GM18511 (cell line): Measurements from ENCODE around the gene ZBTB26.
"Not testable (repeated sequence)": the region's sequence is repeated elsewhere in the genome, so short reads cannot be mapped to it uniquely, and the experiment has no call there.

Source experiments
- ATAC-seq: cut with Tn5 transposase; IDR thresholded peaks from one replicate; pipeline ENCODE4 v1.9.1; 2021; ENCODE audit warnings: mild to moderate bottlenecking, moderate library complexity; ENCODE audit not compliant: unreplicated experiment

The ZBTB26 gene

DNA sequence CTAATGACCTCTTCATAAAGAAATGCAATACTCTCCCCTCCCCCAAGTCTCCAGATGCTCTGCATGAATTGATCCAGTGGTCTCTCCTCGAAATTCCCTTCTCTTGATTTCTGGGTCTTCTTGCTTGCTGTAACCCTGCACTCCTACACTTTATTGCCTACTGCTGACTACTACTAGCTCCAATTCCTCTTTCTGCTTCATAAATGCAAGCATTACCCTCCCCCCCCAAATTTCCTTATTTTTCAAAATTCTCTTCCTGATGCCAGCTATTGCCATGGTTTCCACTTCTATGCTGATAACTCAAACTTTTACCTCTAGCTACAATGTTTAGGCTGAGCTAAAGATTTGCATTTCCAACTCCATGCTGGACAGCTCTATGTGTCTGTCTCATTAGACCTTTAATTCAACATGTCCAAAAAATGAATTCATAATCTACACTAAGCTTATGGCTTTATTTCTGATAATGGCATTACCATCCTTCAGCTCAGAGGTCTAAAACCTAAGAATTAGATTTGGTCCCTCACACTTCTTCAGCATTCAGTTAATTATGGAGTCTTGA lies 1.4 kb downstream of the ZBTB26 start:
- ATAC-seq: no peak

DNA sequence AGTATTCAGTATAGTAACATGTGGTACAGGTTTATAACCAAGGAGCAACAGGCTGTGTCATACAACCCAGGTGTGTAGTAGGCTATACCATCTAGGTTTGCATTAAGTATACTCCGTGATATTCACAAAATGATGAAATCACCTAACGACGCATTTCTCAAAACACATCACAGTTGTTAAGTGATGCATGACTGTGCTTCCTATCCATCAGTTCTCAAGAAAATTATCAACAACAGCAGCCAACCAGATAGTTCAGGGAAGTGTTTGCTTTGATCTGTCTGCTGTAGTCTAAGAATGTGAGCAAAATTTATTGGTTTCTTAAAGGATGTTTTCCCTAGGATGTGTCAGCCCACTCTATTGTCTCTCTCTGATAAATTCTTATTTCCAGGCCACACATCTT lies 7.4 kb downstream of the ZBTB26 start:
- no peak for ATAC-seq

DNA sequence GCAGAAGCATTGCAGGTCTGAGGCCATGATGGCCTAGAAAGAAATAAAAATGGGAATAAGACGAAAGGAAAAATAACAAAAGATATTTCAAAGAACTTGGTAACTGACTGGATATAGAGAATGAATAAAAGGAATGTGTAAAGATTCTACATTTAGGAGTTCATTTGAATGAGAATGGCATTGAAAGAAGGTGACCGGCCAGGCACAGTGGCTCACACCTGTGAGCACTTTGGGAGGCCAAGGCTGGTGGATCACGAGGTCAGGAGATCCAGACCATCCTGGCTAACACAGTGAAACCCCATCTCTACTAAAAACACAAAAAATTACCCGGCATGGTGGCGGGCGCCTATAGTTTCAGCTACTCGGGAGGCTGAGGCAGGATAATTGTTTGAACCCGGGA lies 8.6 kb downstream of the ZBTB26 start:
- no peak for ATAC-seq

DNA sequence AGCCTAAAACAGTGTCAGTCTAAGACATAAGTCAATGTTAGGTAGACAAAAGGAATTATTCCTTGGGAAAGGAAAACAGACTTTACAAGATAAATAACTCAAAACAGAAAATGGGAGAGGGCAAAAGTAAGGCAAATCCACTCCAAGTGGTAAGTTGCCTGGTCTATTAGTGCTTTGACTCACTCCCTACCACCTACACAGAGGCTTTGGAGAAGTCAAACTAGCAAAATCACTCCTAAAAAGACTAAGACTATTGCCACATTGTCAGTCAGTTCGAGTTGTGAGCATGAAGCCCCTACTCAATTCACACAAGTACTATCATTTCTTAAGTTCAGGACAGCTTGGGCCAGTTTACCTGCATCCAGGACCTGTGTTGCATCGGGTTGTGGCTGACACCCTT lies 13.0 kb downstream of the ZBTB26 start:
- no peak for ATAC-seq

GRCh38 chr9:122912964-122913673 lies 18.2 kb downstream of the ZBTB26 start, which contains the start of gene ZBTB6:
TSS of gene ZBTB6 (minus strand) at chr9:122913323. CDS start at chr9:122912072, 1,251 bp downstream.
- peak; percentile 97 for ATAC-seq

GRCh38 chr9:122912671-122912963 lies 18.7 kb downstream of the ZBTB26 start:
- no peak for ATAC-seq

DNA sequence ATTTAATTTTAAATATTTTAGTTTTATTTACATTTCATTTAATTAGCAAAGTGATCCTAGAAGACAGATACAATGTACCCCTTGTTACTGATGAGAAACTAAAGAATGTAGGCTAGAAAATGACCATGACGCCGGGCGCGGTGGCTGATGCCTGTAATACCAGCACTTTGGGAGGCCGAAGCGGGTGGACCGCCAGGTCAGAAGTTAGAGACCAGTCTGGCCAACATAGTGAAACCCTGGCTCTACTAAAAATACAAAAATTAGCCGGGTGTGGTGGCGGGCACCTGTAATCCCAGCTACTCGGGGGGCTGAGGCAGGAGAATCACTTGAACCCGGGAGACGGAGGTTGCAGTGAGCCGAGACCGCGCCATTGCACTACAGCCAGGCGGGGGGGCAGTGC lies 25.2 kb downstream of the ZBTB26 start:
- ATAC-seq: not testable (repeated sequence)

DNA sequence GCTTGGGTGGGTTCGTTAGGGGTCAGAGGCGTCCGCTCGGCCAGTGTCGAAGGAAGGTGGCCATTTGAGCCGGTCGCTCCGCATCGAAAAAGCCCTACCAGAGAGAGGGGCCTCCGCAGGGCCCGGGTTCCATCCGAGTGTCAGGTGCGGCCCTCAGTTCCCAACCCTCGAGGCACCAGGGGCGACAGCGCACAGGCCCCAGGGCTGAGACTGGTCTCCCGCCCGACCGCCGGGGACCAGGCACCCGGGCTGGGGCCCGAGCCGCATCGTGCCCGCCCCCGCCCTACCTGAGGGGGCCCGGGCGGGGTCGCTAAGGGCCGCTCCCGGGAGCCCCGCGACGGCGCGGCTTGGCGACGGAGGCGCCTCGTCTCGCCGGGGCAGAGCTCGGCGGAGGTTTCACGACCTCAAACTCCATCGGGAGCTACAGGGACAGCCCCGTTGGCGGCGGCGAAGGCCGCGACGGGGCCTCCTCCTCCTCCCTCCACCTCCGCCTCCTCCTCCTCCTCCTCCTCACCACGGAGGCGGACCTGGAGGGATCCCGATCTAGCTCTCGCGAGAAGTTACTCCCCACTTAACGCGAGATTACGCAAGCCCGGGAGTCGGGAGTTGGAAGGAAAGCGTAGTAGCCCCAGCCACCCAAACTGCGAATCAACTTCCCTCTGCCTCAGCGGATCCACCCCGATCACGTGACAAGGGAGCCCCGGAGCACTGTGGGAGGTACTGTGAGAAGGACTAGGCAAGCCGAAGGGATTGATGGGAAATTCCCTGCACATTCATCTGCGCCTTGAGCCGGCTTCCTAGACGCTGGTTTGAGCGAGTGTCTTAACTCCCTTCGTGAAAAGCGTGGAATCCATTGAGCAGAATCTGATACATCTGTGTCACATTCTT lies 26.2 kb downstream of the ZBTB26 start, which contains the start of gene RC3H2:
Gene RC3H2 (minus strand): TSS at position 537 of the 888 bp plus-strand sequence. CDS start 7,850 bp downstream, outside the sequence.
- peak; percentile 85 for ATAC-seq

DNA sequence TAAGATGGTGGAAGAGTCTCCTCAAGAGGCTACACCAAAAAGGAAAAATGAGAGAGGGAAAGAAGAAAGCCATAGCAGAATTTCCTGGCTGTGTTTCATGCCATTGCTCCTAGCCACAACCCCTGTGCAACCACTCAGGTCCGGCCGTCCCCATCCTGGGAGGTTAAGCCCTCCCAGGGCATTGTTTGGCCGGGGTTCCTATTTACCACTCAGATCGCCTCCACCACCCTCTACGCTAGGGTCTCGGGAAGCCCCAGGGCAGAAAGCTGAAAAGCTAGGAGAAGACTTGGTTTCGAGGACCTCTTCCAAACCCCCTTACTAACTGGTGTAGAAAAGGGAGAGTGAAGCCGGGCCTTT lies 26.9 kb downstream of the ZBTB26 start:
- peak; percentile 40 for ATAC-seq

DNA sequence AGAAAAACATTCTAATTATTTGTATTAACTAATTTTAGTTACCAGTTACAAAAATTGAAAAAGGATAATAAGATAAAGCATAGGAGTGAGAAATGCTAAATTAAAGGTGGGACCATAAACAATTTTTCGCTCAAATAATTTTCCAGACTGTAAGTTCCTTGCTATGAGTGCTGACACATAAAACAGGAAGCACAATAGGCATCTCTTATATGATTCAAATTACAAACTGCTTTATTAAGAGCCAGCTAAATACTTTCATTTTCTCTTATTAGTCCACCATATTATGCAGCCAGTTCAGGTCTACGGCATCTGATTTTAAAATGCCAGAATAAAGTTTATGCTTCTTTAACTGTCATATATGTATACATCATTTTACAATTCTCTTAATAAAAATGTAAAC lies 30.5 kb downstream of the ZBTB26 start:
- no peak for ATAC-seq

GRCh38 chr9:122897969-122898368 lies 33.3 kb downstream of the ZBTB26 start:
- ATAC-seq: no peak

- no peak for ATAC-seq
These were observed 42.8 kb downstream of the ZBTB26 start for GRCh38 chr9:122888480-122888879.

GRCh38 chr9:122883125-122883524 lies 48.2 kb downstream of the ZBTB26 start:
- ATAC-seq: no peak

GRCh38 chr9:122879443-122879842 lies 51.9 kb downstream of the ZBTB26 start:
- no peak for ATAC-seq

DNA sequence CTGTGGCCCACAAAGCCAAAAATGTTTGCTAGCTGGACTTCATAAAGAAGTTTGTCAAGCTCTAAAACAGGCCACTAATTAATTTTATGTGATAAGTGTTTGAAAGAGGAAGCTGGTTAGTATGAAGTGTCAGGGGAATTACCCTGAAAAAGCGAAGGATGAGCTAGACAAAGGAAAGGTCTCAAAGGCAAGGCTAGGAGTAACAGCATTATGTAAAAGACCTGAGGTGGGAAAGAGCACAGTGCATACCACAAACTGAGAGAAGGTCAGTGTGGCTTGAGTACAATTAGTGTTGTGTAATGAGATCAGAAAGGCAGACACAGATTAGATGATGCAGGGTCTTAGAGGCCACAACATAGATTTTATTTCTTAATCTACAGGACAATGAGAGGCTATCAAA lies 55.8 kb downstream of the ZBTB26 start:
- ATAC-seq: no peak

- ATAC-seq: not testable (repeated sequence)
These were observed 64.0 kb downstream of the ZBTB26 start for GRCh38 chr9:122867276-122867675.

- ATAC-seq: no peak
These were observed 65.2 kb downstream of the ZBTB26 start for GRCh38 chr9:122866079-122866478.
